HG03354 (cell line): ENCODE data around the gene MYCT1.

Experiments used
- ATAC-seq: cut with Tn5 transposase; IDR thresholded peaks from one replicate; pipeline ENCODE4 v1.9.1; 2021; ENCODE audit warnings: mild to moderate bottlenecking; ENCODE audit not compliant: unreplicated experiment, poor library complexity, severe bottlenecking

MYCT1 gene

GRCh38 chr6:152720974-152721373, 23.3 kb downstream of the MYCT1 start:
- ATAC-seq: no peak

GRCh38 chr6:152721956-152722355, 24.3 kb downstream of the MYCT1 start:
- no peak for ATAC-seq

- no peak for ATAC-seq
Observed at GRCh38 chr6:152723398-152723797, 25.7 kb downstream of the MYCT1 start.

- no peak for ATAC-seq
Observed at GRCh38 chr6:152726313-152726712, 28.6 kb downstream of the MYCT1 start.

- no peak for ATAC-seq
Observed at GRCh38 chr6:152727507-152727906, 29.8 kb downstream of the MYCT1 start.

GRCh38 chr6:152734630-152735029, 36.9 kb downstream of the MYCT1 start:
- ATAC-seq: no peak

GRCh38 chr6:152736687-152737273, 39.1 kb downstream of the MYCT1 start:
- ATAC-seq: no peak

GRCh38 chr6:152745509-152746171, 47.9 kb downstream of the MYCT1 start:
- ATAC-seq: no peak

GRCh38 chr6:152746172-152746553, 48.5 kb downstream of the MYCT1 start:
- no peak for ATAC-seq

- ATAC-seq: no peak
Observed at GRCh38 chr6:152748843-152749242, 51.1 kb downstream of the MYCT1 start.

GRCh38 chr6:152749336-152749735, 51.6 kb downstream of the MYCT1 start:
- ATAC-seq: no peak

- ATAC-seq: peak; percentile 46
Observed at GRCh38 chr6:152750694-152751093, 53.0 kb downstream of the MYCT1 start, which contains the start of gene VIP. VIP (plus strand) TSS chr6:152750797; CDS start chr6:152752178, 1,381 bp downstream.

GRCh38 chr6:152765331-152765730, 67.6 kb downstream of the MYCT1 start:
- ATAC-seq: no peak

- no peak for ATAC-seq
Observed at GRCh38 chr6:152769159-152769558, 71.5 kb downstream of the MYCT1 start.

GRCh38 chr6:152769993-152770392, 72.3 kb downstream of the MYCT1 start:
- no peak for ATAC-seq

- ATAC-seq: no peak
Observed at GRCh38 chr6:152771061-152771687, 73.5 kb downstream of the MYCT1 start.
